WTC11 (cell line): ENCODE data around the gene TREM1. TPM values are rescaled to one million over a fixed set of nuclear protein-coding genes. Genes with fewer than 3 reads are reported as not detected.

Experiments
- ATAC-seq: fragments of 200-7000 bp; cut with Tn5 transposase; 2 replicates; pipeline ENCODE4 v1.10.0; 2021; ENCODE audit warnings: mild to moderate bottlenecking, moderate library complexity
- CTCF ChIA-PET: fragments of 300-600 bp; sonication (Branson Sonifier 250); formaldehyde crosslinking; loops from one replicate; lab custom pipeline; 2021; ENCODE audit warnings: antibody characterized with exemption; lab: Charles Lee
- POLR2A ChIA-PET: fragments of 350-600 bp; sonication (Branson Sonifier 250); formaldehyde crosslinking; loops from one replicate; lab custom pipeline; 2021; ENCODE audit warnings: antibody characterized with exemption; lab: Charles Lee
- DNase-seq: peaks from one replicate; pipeline ENCODE4 v3.0.0; 2021; ENCODE audit warnings: low spot score
- H3K27ac Mint-ChIP-seq: 2 replicates; pipeline ENCODE4 v1.8.0; 2021; ENCODE audit warnings: mixed read lengths
- H3K27me3 Mint-ChIP-seq: 2 replicates; pipeline ENCODE4 v1.8.0; 2021; ENCODE audit warnings: low read depth, mild to moderate bottlenecking, moderate library complexity, mixed read lengths
- H3K36me3 Mint-ChIP-seq: 2 replicates; pipeline ENCODE4 v1.8.0; 2021; ENCODE audit warnings: mixed read lengths
- H3K4me1 Mint-ChIP-seq: 2 replicates; pipeline ENCODE4 v1.8.0; 2022; ENCODE audit warnings: mixed read lengths
- H3K4me3 Mint-ChIP-seq: 2 replicates; pipeline ENCODE4 v1.8.0; 2021; ENCODE audit warnings: mild to moderate bottlenecking, moderate library complexity, mixed read lengths
- H3K9me3 Mint-ChIP-seq: 2 replicates; pipeline ENCODE4 v1.8.0; 2021; ENCODE audit warnings: mixed read lengths
- CDX4 ChIP-seq: fragments of 250-450 bp; sonication (Bioruptor Pico); IDR thresholded peaks from 2 replicates; pipeline ENCODE4 v1.9.0; 2021; ENCODE audit warnings: moderate library complexity, mild to moderate bottlenecking, inconsistent platforms, borderline replicate concordance
- FOXJ3 ChIP-seq: sonication (generic); formaldehyde crosslinking; IDR thresholded peaks from 2 replicates; pipeline ENCODE4 v1.9.0; 2021; ENCODE audit warnings: missing genetic modification reagents, mild to moderate bottlenecking, borderline replicate concordance
- GABPB1 ChIP-seq: sonication (generic); formaldehyde crosslinking; IDR thresholded peaks from 2 replicates; pipeline ENCODE4 v1.8.1; 2023; ENCODE audit warnings: mild to moderate bottlenecking, missing genetic modification reagents
- HMGA2 ChIP-seq: fragments of 250-450 bp; sonication (Bioruptor Pico); IDR thresholded peaks from 2 replicates; pipeline ENCODE4 v1.4.0; 2021; ENCODE audit warnings: mild to moderate bottlenecking, moderate library complexity
- IRF2 ChIP-seq: sonication (generic); formaldehyde crosslinking; IDR thresholded peaks from 2 replicates; pipeline ENCODE4 v1.8.0; 2022; ENCODE audit warnings: low read depth, missing genetic modification reagents, borderline replicate concordance
- MAX ChIP-seq: sonication (generic); formaldehyde crosslinking; IDR thresholded peaks from 2 replicates; pipeline ENCODE4 v1.8.0; 2022; ENCODE audit warnings: mild to moderate bottlenecking, missing genetic modification reagents
- NFATC4 ChIP-seq: fragments of 250-450 bp; sonication (Bioruptor Pico); IDR thresholded peaks from 2 replicates; pipeline ENCODE4 v1.9.0; 2021; ENCODE audit warnings: mild to moderate bottlenecking
- NR2C2 ChIP-seq: sonication (generic); formaldehyde crosslinking; IDR thresholded peaks from 2 replicates; pipeline ENCODE4 v1.8.0; 2022; ENCODE audit warnings: mild to moderate bottlenecking, missing genetic modification reagents
- NR3C1 ChIP-seq: sonication (generic); formaldehyde crosslinking; conservative IDR thresholded peaks from 2 replicates; pipeline ENCODE4 v1.8.1; 2023; ENCODE audit warnings: low read depth, mild to moderate bottlenecking, missing genetic modification reagents
- OVOL2 ChIP-seq: fragments of 250-450 bp; sonication (Bioruptor Pico); IDR thresholded peaks from 2 replicates; pipeline ENCODE4 v1.9.0; 2021; ENCODE audit warnings: mild to moderate bottlenecking, borderline replicate concordance
- PRRX2 ChIP-seq: fragments of 250-450 bp; sonication (Bioruptor Pico); IDR thresholded peaks from 2 replicates; pipeline ENCODE4 v1.8.0; 2021; ENCODE audit warnings: mild to moderate bottlenecking
- SMAD3 ChIP-seq: sonication (generic); formaldehyde crosslinking; IDR thresholded peaks from 2 replicates; pipeline ENCODE4 v1.8.0; 2022; ENCODE audit warnings: missing genetic modification reagents, mild to moderate bottlenecking, borderline replicate concordance
- TEAD1 ChIP-seq: sonication (generic); formaldehyde crosslinking; IDR thresholded peaks from 2 replicates; pipeline ENCODE4 v1.8.0; 2022; ENCODE audit warnings: mild to moderate bottlenecking, missing genetic modification reagents
- TP53 ChIP-seq: sonication (generic); formaldehyde crosslinking; IDR thresholded peaks from 2 replicates; pipeline ENCODE4 v1.8.1; 2023; ENCODE audit warnings: mild to moderate bottlenecking, missing genetic modification reagents
- USF2 ChIP-seq: sonication (generic); formaldehyde crosslinking; IDR thresholded peaks from 2 replicates; pipeline ENCODE4 v1.8.1; 2023; ENCODE audit warnings: mild to moderate bottlenecking, missing genetic modification reagents, moderate library complexity
- ZNF281 ChIP-seq: sonication (generic); formaldehyde crosslinking; IDR thresholded peaks from 2 replicates; pipeline ENCODE4 v1.8.0; 2023; ENCODE audit warnings: mild to moderate bottlenecking, missing genetic modification reagents
- ZNF396 ChIP-seq: fragments of 250-450 bp; sonication (Bioruptor Pico); IDR thresholded peaks from 2 replicates; pipeline ENCODE4 v1.8.0; 2021; ENCODE audit warnings: mild to moderate bottlenecking, moderate library complexity, borderline replicate concordance
- total RNA-seq: library from RNA; stranded (reverse); gene quantifications from 3 replicates; pipeline ENCODE4 v1.2.3, GENCODE V29; 2021

Gene TREM1
- total RNA-seq, 1 experiment from 2014 or later = not detected

GRCh38 chr6:41335943-41336342 lies 49.5 kb upstream of the TREM1 start:
- DNase-seq = no peak
- 0 out of 2 replicates have a peak, but pooled peaks cover 3% of the 10 kb centered on the region for H3K4me1 Mint-ChIP-seq
- ATAC-seq = no peak
- no peak overlapping the region for H3K27ac Mint-ChIP-seq
- H3K9me3 Mint-ChIP-seq = no peaks in the 10 kb centered on the region
- no peak for TF ChIP-seq FOXJ3 (CRISPR knock-in tag)
- no peak for TF ChIP-seq USF2 (CRISPR knock-in tag)
- TF ChIP-seq NR2C2 = no peak
- no peak for TF ChIP-seq ZNF396 (CRISPR knock-in tag)
- no peak for TF ChIP-seq NR3C1 (CRISPR knock-in tag)
- no peak for TF ChIP-seq ZNF281 (CRISPR knock-in tag)
- no peak for TF ChIP-seq GABPB1 (CRISPR knock-in tag)
- TF ChIP-seq IRF2 = no peak
- H3K27me3 Mint-ChIP-seq = peaks cover 9% of the 10 kb centered on the region; the same call in 1 of the 2 replicates
- ChIA-PET POLR2A (no interaction called here), CTCF (interaction anchor here (1.6 to 4.1 kb wide), 3 partner anchors 15 to 235 kb away, joined by 4 to 14 read pairs (median 8); no protein-coding TSS in a partner anchor)
- no peaks in the 10 kb centered on the region for H3K36me3 Mint-ChIP-seq
- H3K4me3 Mint-ChIP-seq = no peak overlapping the region

- Mint-ChIP-seq H3K9me3 (no peaks in the 10 kb centered on the region), H3K4me3 (no peak within 1 kb of the TSS), H3K4me1 (0 out of 2 replicates have a peak, but pooled peaks cover 3% of the 10 kb centered on the region), H3K27ac (no peak within 1 kb of the TSS), H3K36me3 (no peaks in the 10 kb centered on the region), H3K27me3 (peaks cover 7% of the 10 kb centered on the region; the same call in 1 of the 2 replicates)
- no peak for TF ChIP-seq ZNF281 (CRISPR knock-in tag)
- TF ChIP-seq OVOL2 (CRISPR knock-in tag) = no peak
- TF ChIP-seq IRF2 = no peak
- TF ChIP-seq SMAD3 (CRISPR knock-in tag) = no peak
- no peak for TF ChIP-seq MAX (CRISPR knock-in tag)
- no peak for TF ChIP-seq PRRX2 (CRISPR knock-in tag)
- no peak for TF ChIP-seq NR2C2
- no peak for TF ChIP-seq TEAD1 (CRISPR knock-in tag)
- TF ChIP-seq CDX4 = no peak
- TF ChIP-seq NFATC4 (CRISPR knock-in tag) = no peak
- TF ChIP-seq TP53 (CRISPR knock-in tag) = no peak
- no peak for TF ChIP-seq HMGA2 (CRISPR knock-in tag)
- ChIA-PET CTCF (interaction anchor here (0.5 to 4.1 kb wide), 12 partner anchors 14 to 234 kb away, joined by 3 to 14 read pairs (median 4); partner anchors contain the start of gene TREML4), POLR2A (no interaction called here)
- ATAC-seq (no peak), DNase-seq (no peak)
Measured at GRCh38 chr6:41335296-41335695, 48.8 kb upstream of the TREM1 start, which contains the start of gene NCR2. TSS of gene NCR2 (plus strand) at chr6:41335608. CDS start at chr6:41335877, 269 bp downstream.
